GM10266 (cell line): ENCODE results near the gene PANK1.

Experiments used
- DNase-seq: peaks from one replicate; pipeline ENCODE4 v3.0.0; 2012; ENCODE audit errors: extremely low spot score
- TF ChIP-seq, protein P1 (sequence below): IDR thresholded peaks from 2 replicates; pipeline ENCODE4 v1.5.1; 2012; ENCODE audit warnings: mild to moderate bottlenecking, low read depth; ENCODE audit not compliant: control insufficient read depth, insufficient read depth; ENCODE audit errors: missing control alignments

PANK1 gene

DNA sequence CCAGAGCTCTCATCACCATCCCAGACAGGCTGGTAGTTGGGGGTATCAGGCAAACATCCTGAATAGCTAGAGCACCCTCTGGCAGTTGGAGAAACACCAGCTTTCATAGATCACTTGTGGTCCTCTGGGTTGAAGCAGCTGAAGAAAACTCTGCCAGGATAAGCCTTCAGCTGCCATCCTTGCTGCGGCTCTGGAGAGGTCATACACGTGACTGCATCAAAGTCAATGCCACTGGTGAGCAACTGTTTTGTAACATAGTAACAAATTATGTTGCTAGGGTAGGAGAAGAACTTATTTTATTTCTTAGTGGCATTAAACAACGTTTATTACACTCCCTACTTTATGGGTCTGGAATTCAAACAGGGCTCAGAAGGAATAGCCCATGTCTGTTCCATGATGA is 19.2 kb upstream of the PANK1 start:
- TF ChIP-seq, protein P1, sequence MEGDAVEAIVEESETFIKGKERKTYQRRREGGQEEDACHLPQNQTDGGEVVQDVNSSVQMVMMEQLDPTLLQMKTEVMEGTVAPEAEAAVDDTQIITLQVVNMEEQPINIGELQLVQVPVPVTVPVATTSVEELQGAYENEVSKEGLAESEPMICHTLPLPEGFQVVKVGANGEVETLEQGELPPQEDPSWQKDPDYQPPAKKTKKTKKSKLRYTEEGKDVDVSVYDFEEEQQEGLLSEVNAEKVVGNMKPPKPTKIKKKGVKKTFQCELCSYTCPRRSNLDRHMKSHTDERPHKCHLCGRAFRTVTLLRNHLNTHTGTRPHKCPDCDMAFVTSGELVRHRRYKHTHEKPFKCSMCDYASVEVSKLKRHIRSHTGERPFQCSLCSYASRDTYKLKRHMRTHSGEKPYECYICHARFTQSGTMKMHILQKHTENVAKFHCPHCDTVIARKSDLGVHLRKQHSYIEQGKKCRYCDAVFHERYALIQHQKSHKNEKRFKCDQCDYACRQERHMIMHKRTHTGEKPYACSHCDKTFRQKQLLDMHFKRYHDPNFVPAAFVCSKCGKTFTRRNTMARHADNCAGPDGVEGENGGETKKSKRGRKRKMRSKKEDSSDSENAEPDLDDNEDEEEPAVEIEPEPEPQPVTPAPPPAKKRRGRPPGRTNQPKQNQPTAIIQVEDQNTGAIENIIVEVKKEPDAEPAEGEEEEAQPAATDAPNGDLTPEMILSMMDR = no peak
- DNase-seq = no peak

- TF ChIP-seq, protein P1 = no peak
Observed at GRCh38 chr10:89663144-89663543, 18.1 kb upstream of the PANK1 start.

GRCh38 chr10:89662596-89662995 is 17.6 kb upstream of the PANK1 start:
- no peak for DNase-seq
- TF ChIP-seq, protein P1 = no peak

More at GRCh38 chr10:89663144-89663543, 18.1 kb upstream of the PANK1 start:
- DNase-seq = no peak

GRCh38 chr10:89659143-89660131 is 14.4 kb upstream of the PANK1 start:
- TF ChIP-seq, protein P1 = no peak

DNA sequence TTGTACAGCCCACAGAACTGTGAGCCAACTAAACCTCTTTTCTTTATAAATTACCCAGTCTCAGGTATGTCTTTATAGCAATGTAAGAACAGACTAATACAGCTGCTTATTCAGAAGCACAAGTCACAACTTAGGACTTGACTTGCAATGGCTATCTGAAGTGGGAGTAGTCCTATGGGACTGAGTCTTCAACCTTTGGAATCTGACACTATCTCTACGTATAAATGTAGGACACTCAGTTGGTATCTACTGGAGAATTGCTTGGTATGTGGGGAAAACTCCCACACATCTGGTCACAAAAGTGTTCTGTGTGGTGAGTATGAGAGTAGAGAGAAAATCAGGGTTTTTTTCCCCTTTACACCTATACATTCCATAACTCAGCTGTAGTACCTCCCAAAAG is 12.3 kb upstream of the PANK1 start:
- TF ChIP-seq, protein P1 = no peak
- DNase-seq = no peak

More at GRCh38 chr10:89659143-89660131, 14.4 kb upstream of the PANK1 start:
- no peak for DNase-seq

- TF ChIP-seq, protein P1 = no peak
- DNase-seq = no peak
Observed at GRCh38 chr10:89655722-89656121, 10.7 kb upstream of the PANK1 start.

DNA sequence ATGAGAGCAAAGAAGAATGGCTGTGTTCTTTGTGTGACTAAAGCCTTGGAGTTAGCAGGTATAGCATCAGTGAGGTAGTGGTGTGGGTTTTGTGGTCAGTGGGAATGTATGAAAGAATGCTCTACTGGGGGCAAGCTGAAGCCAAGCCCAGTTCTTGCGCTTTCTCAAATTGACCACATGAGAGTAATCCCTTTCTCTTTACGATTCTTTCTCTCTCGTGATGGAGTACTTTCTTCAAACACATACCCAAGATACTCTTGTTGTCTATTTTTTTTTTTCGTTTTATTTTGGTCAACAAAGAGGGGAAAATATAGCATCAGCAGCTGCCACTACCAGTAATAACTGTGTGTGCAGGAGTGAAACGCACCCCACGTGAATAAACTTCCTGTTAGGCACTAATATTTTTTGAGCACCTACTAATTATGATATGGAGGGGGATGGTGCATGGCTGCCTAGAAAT is 8.4 kb upstream of the PANK1 start:
- peak; percentile 45 for DNase-seq
- TF ChIP-seq, protein P1 = no peak
